Bladder microvascular endothelial cell (primary cell): Measurements from ENCODE around the gene TWSG1. TPM values are rescaled to one million over a fixed set of nuclear protein-coding genes. Genes with fewer than 3 reads are reported as not detected.

ENCODE experiments used
- total RNA-seq: library from RNA; depleted of rRNA; stranded (reverse); fragments of >200 nt; gene quantifications from 2 replicates; pipeline ENCODE4 v1.2.3, GENCODE V29; 2014

The TWSG1 gene
- total RNA-seq: 61.2 and 67.2 TPM in 2 replicates

GRCh38 chr18:9334329-9334972 lies at the start of gene TWSG1:
Gene TWSG1 (plus strand): TSS chr18:9334773. CDS start chr18:9337230, 2,457 bp downstream.

Other genes starting within 250 kb of the TWSG1 start
- gene NDUFV2, start 232.1 kb upstream of the TWSG1 start, total RNA-seq: 67.7 and 86.2 TPM in 2 replicates
- gene ANKRD12, start 198.0 kb upstream of the TWSG1 start, total RNA-seq: 15.7 and 35.1 TPM in 2 replicates
- 76.9 and 77.3 TPM in 2 replicates for gene RALBP1, start 140.7 kb downstream of the TWSG1 start, total RNA-seq